GM18519 (cell line): ENCODE measurements around the gene PIGR.

Experiments used
- ATAC-seq: cut with Tn5 transposase; IDR thresholded peaks from one replicate; pipeline ENCODE4 v1.9.1; 2021; ENCODE audit warnings: mild to moderate bottlenecking, moderate library complexity; ENCODE audit not compliant: unreplicated experiment, low FRiP score

Gene PIGR

GRCh38 chr1:206962272-206962671 lies 16.0 kb upstream of the PIGR start:
- ATAC-seq, result no peak

GRCh38 chr1:206961668-206962067 lies 15.4 kb upstream of the PIGR start:
- no peak for ATAC-seq

GRCh38 chr1:206960676-206961386 lies 14.6 kb upstream of the PIGR start:
- ATAC-seq, result no peak

- no peak for ATAC-seq
Observed at GRCh38 chr1:206958144-206958543, 11.9 kb upstream of the PIGR start.

GRCh38 chr1:206957639-206958038 lies 11.4 kb upstream of the PIGR start:
- ATAC-seq, result no peak

GRCh38 chr1:206955476-206956451 lies 9.5 kb upstream of the PIGR start:
- ATAC-seq, result no peak

GRCh38 chr1:206954459-206955342 lies 8.4 kb upstream of the PIGR start:
- ATAC-seq, result no peak

GRCh38 chr1:206953626-206954025 lies 7.4 kb upstream of the PIGR start:
- ATAC-seq, result no peak

- no peak for ATAC-seq
Observed at GRCh38 chr1:206953126-206953525, 6.9 kb upstream of the PIGR start.

GRCh38 chr1:206952171-206952570 lies 5.9 kb upstream of the PIGR start:
- no peak for ATAC-seq

- no peak for ATAC-seq
Observed at GRCh38 chr1:206951318-206952100, 5.2 kb upstream of the PIGR start.

GRCh38 chr1:206949641-206950040 lies 3.4 kb upstream of the PIGR start:
- no peak for ATAC-seq

GRCh38 chr1:206949208-206949607 lies 2.9 kb upstream of the PIGR start:
- ATAC-seq, result no peak

GRCh38 chr1:206947255-206947654 lies 989 bp upstream of the PIGR start:
- no peak for ATAC-seq

GRCh38 chr1:206945779-206946178 lies 487 bp downstream of the PIGR start:
- ATAC-seq, result no peak

- no peak for ATAC-seq
Observed at GRCh38 chr1:206944703-206945102, 1.6 kb downstream of the PIGR start.

- no peak for ATAC-seq
Observed at GRCh38 chr1:206941766-206942418, 4.4 kb downstream of the PIGR start.

GRCh38 chr1:206940588-206940936 lies 5.7 kb downstream of the PIGR start:
- ATAC-seq, result no peak

- ATAC-seq, result no peak
Observed at GRCh38 chr1:206939841-206940587, 6.3 kb downstream of the PIGR start.
